ENCODE results near the gene COL6A2.
A peak's percentile ranks its signal among the peaks of the same experiment; 100 is the strongest.
"Not testable (repeated sequence)": the region's sequence is repeated elsewhere in the genome, so short reads cannot be mapped to it uniquely, and the experiment has no call there.

Gene COL6A2

DNA sequence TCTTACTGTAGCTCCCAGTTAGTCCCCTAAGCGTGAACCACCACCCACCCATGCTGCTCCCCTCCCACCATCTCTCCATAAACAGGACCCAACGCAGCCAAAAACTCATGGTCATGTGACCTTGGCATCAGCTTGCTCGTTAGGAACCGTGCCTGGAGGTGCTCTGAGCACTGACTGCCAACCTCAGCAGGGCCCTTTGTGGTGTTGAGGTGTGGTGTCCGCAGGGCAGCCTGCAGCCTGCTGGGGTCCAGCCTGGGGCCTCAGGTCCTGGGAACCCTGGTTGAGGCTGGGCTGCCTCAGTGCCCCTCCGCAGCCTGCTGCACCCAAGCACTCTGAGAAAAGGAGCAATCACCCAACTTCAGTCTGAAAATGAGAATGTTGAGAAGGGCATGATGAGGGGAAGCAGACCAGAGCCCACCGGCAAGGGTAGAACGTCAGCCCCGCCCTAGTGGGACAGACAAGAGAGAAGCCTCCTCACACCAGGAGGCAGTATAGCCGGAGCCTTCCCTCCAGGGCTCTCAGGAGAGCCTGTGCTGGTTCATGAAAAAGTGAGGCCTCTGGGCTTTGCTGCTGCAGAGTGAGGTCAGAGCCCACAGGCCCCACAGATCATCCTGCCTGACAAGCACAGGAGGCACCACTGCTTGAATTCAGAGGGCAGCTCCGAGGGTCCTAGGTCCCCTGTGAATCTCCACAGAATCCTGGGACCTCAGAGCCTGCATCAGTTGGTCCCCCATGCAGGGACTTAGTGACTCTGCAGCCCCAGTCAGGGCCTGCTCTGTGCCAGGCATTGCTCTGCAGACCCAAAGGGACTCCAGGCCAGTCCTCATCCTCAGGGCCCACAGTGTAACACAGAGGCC lies 4.9 kb upstream of the COL6A2 start:
- no peaks in the 10 kb centered on the region for H3K36me3 Mint-ChIP-seq (ENCODE audit: low read depth)
- H3K4me3 Mint-ChIP-seq, result no peak overlapping the region
- no peaks in the 10 kb centered on the region for H3K4me1 Mint-ChIP-seq (ENCODE audit: low read depth)
- H3K27ac Mint-ChIP-seq, result no peak overlapping the region
- H3K27me3 Mint-ChIP-seq (ENCODE audit: low read depth), result peaks cover 9% of the 10 kb centered on the region
- peaks cover 28% of the 10 kb centered on the region for H3K9me3 Mint-ChIP-seq

- Mint-ChIP-seq H3K9me3 (peaks cover 21% of the 10 kb centered on the region), H3K36me3 (ENCODE audit: low read depth) (no peaks in the 10 kb centered on the region), H3K27me3 (ENCODE audit: low read depth) (peaks cover 9% of the 10 kb centered on the region), H3K4me3 (no peak overlapping the region), H3K27ac (no peak overlapping the region), H3K4me1 (ENCODE audit: low read depth) (no peaks in the 10 kb centered on the region)
These were observed 4.1 kb upstream of the COL6A2 start for GRCh38 chr21:46093668-46094400.

DNA sequence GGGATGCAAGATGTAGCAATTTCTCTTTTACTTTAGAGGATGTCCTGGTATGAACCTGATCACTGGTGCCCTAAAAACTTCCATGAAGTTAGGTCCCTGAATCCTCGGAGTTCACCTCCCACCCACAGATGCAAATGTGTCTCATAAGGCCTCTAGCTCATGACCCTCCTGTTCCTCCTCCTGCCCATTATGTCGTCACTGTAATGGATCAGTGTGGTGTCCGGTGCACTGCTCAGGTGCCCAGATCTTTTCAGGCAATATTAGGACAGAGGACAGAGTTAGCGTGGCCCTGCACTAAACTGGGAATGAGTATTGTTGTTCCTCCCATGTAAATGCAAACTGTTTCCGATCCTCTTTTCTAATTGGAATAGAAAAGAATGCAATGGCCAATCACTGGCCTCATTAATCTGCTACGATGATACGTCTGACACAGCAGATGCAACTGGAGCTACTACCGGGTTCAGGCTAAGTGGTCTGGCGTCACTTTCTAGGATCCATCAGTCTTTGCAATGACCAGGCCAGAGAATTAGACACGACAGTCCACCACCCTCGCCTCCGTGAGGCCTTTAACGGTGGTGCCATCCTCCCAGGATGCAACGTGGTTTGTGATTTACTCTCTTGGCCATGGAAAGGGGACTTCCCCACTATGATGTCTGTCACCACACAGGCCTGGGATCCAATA lies 3.4 kb upstream of the COL6A2 start:
- Mint-ChIP-seq H3K4me1 (ENCODE audit: low read depth) (no peaks in the 10 kb centered on the region), H3K27me3 (ENCODE audit: low read depth) (peaks cover 13% of the 10 kb centered on the region), H3K9me3 (peaks cover 16% of the 10 kb centered on the region), H3K27ac (no peak overlapping the region), H3K4me3 (no peak overlapping the region), H3K36me3 (ENCODE audit: low read depth) (no peaks in the 10 kb centered on the region)

GRCh38 chr21:46095083-46095719 lies 2.7 kb upstream of the COL6A2 start:
- H3K27me3 Mint-ChIP-seq (ENCODE audit: low read depth), result peaks cover 18% of the 10 kb centered on the region
- H3K36me3 Mint-ChIP-seq (ENCODE audit: low read depth), result no peaks in the 10 kb centered on the region
- no peaks in the 10 kb centered on the region for H3K4me1 Mint-ChIP-seq (ENCODE audit: low read depth)
- H3K27ac Mint-ChIP-seq, result no peak overlapping the region
- H3K9me3 Mint-ChIP-seq, result peaks cover 9% of the 10 kb centered on the region
- H3K4me3 Mint-ChIP-seq, result no peak overlapping the region

DNA sequence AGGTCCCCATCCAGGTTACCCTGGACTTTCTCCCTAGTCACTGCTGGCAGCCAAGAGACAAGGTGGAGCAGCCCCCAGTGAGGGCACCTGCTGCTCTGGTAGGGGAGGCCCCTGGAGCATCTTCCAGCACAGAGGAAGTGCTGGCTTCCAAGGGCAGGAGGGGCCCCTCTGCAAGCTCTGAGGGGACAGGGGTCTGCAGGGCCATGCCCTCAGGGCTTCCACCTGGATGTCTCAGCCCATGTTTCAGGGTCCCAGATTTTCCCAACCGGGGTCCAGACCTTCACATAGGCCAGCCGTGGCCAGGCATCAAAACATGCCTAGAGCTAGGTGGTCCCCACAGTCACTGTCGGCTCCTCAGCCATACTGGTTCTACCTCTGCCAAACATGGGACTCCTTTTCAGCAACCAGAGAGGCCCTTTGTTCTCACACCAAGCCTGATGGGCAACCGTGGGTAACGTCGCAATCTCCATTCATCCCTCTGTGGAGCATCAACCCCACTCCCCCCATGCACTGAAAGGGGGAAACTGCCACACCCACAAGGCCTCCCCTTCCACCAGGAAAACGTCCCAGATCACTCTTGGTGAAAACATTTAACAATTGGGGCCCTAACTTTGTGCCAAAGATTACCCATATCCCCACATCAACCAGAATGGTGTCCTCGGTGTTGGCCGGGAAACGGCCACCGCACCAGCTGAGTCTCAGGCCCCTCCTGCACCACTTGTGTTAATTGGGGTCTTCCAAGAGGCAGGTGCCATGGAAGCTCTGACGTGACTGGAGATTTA lies 1.9 kb upstream of the COL6A2 start:
- Mint-ChIP-seq H3K4me1 (ENCODE audit: low read depth) (no peaks in the 10 kb centered on the region), H3K36me3 (ENCODE audit: low read depth) (no peaks in the 10 kb centered on the region), H3K27me3 (ENCODE audit: low read depth) (peaks cover 26% of the 10 kb centered on the region), H3K27ac (no peak overlapping the region), H3K4me3 (no peak overlapping the region), H3K9me3 (peaks cover 4% of the 10 kb centered on the region)

- no peak overlapping the region for H3K27ac Mint-ChIP-seq
- H3K4me1 Mint-ChIP-seq (ENCODE audit: low read depth), result no peaks in the 10 kb centered on the region
- H3K36me3 Mint-ChIP-seq (ENCODE audit: low read depth), result no peaks in the 10 kb centered on the region
- peaks cover 34% of the 10 kb centered on the region for H3K27me3 Mint-ChIP-seq (ENCODE audit: low read depth)
- H3K4me3 Mint-ChIP-seq, result peak overlapping the region; percentile 32
- no peaks in the 10 kb centered on the region for H3K9me3 Mint-ChIP-seq
These were observed 1.1 kb upstream of the COL6A2 start for GRCh38 chr21:46096596-46097335.

- H3K36me3 Mint-ChIP-seq (ENCODE audit: low read depth), result no peaks in the 10 kb centered on the region
- H3K27me3 Mint-ChIP-seq (ENCODE audit: low read depth), result peaks cover 49% of the 10 kb centered on the region
- no peaks in the 10 kb centered on the region for H3K4me1 Mint-ChIP-seq (ENCODE audit: low read depth)
- peaks cover 11% of the 10 kb centered on the region for H3K9me3 Mint-ChIP-seq
- no peak overlapping the region for H3K27ac Mint-ChIP-seq
- no peak overlapping the region for H3K4me3 Mint-ChIP-seq
These were observed 610 bp downstream of the COL6A2 start for GRCh38 chr21:46098303-46099141.

GRCh38 chr21:46099476-46099875 lies 1.6 kb downstream of the COL6A2 start:
- Mint-ChIP-seq H3K36me3 (ENCODE audit: low read depth) (peaks cover 3% of the 10 kb centered on the region), H3K9me3 (peaks cover 20% of the 10 kb centered on the region), H3K27ac (no peak overlapping the region), H3K4me1 (ENCODE audit: low read depth) (no peaks in the 10 kb centered on the region), H3K27me3 (ENCODE audit: low read depth) (peaks cover 58% of the 10 kb centered on the region), H3K4me3 (no peak overlapping the region)

- peaks cover 24% of the 10 kb centered on the region for H3K9me3 Mint-ChIP-seq
- H3K27ac Mint-ChIP-seq, result no peak overlapping the region
- peaks cover 58% of the 10 kb centered on the region for H3K27me3 Mint-ChIP-seq (ENCODE audit: low read depth)
- peaks cover 3% of the 10 kb centered on the region for H3K36me3 Mint-ChIP-seq (ENCODE audit: low read depth)
- no peak overlapping the region for H3K4me3 Mint-ChIP-seq
- H3K4me1 Mint-ChIP-seq (ENCODE audit: low read depth), result no peaks in the 10 kb centered on the region
These were observed 2.1 kb downstream of the COL6A2 start for GRCh38 chr21:46100020-46100419.

DNA sequence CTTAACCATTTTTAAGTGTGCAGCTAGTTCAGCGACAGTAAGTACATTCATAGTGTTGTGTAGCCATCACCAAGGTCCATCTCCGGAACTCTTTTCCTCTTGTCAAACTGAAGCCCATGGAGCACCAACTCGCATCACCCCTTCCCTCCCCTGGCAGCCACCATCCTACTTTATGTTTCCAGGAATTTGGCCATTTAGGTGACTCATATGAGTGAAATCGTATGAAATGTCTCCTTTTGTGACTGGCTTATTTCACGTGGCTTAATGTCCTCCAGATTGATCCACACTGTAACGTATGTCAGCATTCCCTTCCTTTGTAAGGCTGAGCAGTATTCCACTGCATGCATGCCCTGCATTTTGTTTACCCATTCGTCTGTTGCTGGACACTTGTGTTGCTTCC lies 2.5 kb downstream of the COL6A2 start:
- Mint-ChIP-seq H3K27ac (no peak overlapping the region), H3K9me3 (peaks cover 24% of the 10 kb centered on the region), H3K4me1 (ENCODE audit: low read depth) (no peaks in the 10 kb centered on the region), H3K27me3 (ENCODE audit: low read depth) (peaks cover 58% of the 10 kb centered on the region), H3K36me3 (ENCODE audit: low read depth) (peaks cover 3% of the 10 kb centered on the region), H3K4me3 (no peak overlapping the region)

DNA sequence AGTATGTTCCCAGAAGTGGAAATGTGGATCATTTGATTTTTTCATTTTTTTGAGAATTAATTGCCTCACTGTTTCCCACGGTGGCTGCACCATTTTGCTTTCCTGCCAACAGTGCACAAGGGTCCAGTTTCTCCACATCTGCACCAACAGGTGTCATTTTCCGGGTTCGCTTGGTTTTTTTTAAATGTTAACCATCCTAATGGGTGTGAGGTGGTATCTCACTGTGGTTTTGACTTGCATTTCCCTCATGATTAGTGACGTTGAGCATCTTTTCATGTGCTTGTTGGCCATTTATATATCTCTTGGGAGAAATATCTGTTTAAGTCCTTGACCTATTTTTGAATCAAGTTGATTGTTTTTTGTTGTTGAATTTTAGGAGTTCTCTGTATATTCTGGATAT lies 3.0 kb downstream of the COL6A2 start:
- Mint-ChIP-seq H3K36me3 (ENCODE audit: low read depth) (peaks cover 3% of the 10 kb centered on the region), H3K4me3 (no peak overlapping the region), H3K27ac (no peak overlapping the region), H3K9me3 (peaks cover 24% of the 10 kb centered on the region), H3K4me1 (ENCODE audit: low read depth) (no peaks in the 10 kb centered on the region), H3K27me3 (ENCODE audit: low read depth) (peaks cover 58% of the 10 kb centered on the region)

GRCh38 chr21:46104104-46104503 lies 6.2 kb downstream of the COL6A2 start:
- H3K27ac Mint-ChIP-seq, result no peak overlapping the region
- peaks cover 50% of the 10 kb centered on the region for H3K27me3 Mint-ChIP-seq (ENCODE audit: low read depth)
- no peak overlapping the region for H3K4me3 Mint-ChIP-seq
- H3K36me3 Mint-ChIP-seq (ENCODE audit: low read depth), result peaks cover 3% of the 10 kb centered on the region
- H3K9me3 Mint-ChIP-seq, result peaks cover 37% of the 10 kb centered on the region
- no peaks in the 10 kb centered on the region for H3K4me1 Mint-ChIP-seq (ENCODE audit: low read depth)

- not testable (repeated sequence) for H3K27ac Mint-ChIP-seq; H3K4me1 Mint-ChIP-seq (ENCODE audit: low read depth); H3K4me3 Mint-ChIP-seq; H3K36me3 Mint-ChIP-seq (ENCODE audit: low read depth)
- Mint-ChIP-seq H3K27me3 (ENCODE audit: low read depth) (peaks cover 22% of the 10 kb centered on the region), H3K9me3 (peaks cover 35% of the 10 kb centered on the region)
These were observed 9.5 kb downstream of the COL6A2 start for GRCh38 chr21:46107376-46107775.

Data from T-helper 1 cell treated with Interleukin-12 subunit alpha and Interleukin-12 subunit beta and Interleukin-4 antibody, amounts not matched to agents 30 μg/mL and 1 μg/mL, for 36 hours (primary cell).